IPS DF 19.7 (cell line): ENCODE results near the gene PDRG1.
"Not testable (repeated sequence)": the region's sequence is repeated elsewhere in the genome, so short reads cannot be mapped to it uniquely, and the experiment has no call there.

Experiments used
- DNase-seq: peaks from one replicate; pipeline ENCODE4 v3.0.0-alpha.2; 2013; ENCODE audit warnings: low read depth, low spot score

Gene PDRG1

DNA sequence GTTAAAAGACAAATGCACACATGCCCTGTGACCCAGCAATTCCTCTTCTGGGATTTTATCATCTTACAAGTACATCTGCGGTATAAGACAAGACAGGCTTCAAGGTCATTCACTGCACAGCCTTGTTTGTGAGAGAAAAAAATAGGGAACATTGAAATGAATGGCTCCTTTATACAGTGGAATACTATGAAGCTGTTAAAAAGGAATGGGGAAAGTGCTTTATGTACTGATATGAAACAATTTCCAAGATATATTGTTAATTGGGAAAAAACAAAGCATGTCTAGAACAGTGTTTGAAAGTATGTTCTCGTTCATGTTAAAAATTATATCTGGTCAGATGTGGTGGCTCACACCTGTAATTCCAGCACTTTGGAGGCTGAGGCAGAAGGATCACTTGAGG is 25.4 kb downstream of the PDRG1 start:
- no peak for DNase-seq

DNA sequence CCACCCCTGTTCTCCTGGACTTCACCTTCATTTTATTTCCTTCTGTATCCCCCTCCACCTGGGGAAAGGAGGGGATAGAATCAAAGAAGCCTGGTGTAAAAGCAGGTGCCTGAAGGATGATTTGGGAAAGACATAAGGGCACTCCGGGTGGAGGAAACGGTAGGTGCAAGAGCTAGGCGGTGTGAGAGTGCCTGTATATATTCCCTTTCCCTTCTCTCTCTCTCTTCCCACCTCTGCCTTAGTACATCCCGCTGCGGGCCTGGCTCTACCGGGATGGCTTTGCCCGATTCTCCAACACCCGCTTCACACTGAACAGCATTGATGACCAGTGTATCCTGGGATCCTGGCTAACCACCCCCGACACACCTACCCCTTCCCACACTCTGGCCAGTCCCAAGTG is 26.2 kb downstream of the PDRG1 start:
- DNase-seq: no peak

DNA sequence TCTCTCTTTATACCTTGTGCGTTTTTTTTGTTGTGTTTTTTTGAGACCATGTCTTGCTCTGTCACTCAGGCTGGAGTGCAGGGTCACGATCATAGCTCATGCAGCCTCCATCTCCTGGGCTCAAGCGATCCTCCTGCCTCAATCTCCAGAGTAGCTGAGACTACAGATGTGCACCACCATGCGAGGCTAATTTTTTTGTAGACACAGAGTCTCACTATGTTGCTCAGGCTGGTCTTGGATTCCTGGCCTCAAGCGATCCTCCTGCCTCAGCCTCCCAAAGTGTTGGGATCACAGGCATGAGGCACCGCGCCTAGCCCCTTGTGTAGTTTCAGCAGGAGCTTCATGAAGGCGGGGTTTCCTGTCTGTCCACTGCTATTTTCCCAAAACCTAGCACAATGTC is 27.3 kb downstream of the PDRG1 start:
- DNase-seq: no peak

DNA sequence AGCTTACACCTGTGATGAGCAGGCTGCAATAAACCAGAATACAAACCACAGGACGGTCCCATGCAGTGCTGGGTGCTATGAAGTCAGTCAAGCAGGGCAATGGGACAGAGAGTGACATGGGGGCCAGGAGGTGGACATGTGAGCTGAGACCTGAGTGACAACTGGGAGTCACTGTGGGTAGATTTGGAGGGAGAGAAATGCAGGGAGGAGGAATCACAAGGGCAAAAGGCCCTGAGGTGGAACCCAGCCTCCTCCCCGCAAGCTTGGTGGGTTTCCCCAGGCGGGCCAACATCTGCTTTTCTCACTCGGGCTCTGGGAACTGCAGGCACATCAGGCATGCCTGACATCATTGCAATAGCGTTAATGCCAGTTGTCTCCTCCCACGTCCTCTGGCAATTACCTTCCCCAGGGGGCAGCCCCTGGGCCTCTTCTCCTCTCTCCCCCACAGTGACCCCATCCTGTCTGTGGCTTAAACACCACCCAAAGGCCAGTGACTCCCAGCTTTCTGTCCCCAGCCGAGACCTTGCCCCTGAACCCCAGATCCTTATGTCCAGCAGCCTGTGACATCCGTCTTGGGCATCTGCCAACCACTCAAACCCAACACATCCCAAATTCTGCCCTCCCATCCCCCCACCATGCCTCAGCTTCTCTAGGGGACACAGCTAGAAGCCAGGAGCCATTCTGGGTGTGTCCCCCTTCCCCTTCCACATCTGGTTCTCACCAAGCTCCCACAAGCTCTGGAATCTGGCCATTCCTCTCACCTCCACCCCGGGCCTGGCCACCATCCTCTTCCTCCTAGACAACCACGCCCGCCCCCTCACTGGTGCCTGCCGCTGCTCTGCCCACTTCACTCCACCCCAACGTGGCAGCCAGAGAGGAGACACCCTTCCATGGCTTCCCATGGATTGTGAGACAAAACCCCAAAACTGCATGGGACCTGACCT is 28.2 kb downstream of the PDRG1 start:
- no peak for DNase-seq

DNA sequence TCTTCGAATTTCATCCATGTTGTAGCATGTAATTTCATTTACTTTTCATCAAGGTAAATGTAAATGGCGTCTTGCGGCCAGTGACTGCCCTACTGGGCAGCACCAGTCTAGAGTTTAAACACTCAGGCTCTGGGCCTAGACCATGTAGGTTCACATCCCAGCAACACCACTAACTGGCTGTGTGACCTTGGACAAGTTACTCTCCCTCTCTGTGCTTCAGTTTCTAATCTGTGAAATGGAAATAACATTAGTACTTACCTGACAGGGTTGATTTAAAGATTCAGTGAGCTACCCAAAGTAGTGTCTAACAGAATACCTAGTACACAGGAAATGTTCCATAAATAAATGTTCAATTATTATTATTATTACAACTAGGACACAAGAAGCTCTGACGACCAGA is 29.3 kb downstream of the PDRG1 start:
- no peak for DNase-seq

DNA sequence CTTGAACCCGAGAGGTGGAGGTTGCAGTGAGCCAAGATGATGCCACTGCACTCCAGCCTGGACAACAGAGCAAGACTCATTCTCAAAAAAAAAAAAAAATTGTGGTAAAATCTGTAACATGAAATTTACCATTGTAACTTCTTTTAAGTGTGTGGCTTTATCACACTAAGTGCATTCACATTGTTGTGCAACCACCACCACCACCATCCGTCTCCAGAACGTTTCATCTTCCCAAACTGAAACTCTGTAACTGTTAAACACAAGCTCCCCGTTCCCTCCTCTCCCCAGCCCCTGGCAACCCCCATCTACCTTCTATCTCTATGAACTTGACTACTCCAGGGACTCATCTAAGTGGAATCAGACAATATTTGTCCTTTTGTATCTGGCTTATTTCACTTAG is 29.7 kb downstream of the PDRG1 start:
- DNase-seq: no peak

DNA sequence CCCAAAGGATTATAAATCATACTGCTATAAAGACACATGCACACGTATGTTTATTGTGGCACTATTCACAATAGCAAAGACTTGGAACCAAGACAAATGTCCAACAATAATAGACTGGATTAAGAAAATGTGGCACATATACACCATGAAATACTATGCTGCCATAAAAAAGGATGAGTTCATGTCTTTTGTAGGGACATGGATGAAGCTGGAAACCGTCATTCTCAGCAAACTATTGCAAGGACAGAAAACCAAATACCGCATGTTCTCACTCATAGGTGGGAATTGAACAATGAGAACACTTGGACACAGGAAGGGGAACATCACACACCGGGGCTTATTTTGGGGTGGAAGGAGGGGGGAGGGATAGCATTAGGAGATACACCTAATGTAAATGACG is 30.4 kb downstream of the PDRG1 start:
- DNase-seq: not testable (repeated sequence)

DNA sequence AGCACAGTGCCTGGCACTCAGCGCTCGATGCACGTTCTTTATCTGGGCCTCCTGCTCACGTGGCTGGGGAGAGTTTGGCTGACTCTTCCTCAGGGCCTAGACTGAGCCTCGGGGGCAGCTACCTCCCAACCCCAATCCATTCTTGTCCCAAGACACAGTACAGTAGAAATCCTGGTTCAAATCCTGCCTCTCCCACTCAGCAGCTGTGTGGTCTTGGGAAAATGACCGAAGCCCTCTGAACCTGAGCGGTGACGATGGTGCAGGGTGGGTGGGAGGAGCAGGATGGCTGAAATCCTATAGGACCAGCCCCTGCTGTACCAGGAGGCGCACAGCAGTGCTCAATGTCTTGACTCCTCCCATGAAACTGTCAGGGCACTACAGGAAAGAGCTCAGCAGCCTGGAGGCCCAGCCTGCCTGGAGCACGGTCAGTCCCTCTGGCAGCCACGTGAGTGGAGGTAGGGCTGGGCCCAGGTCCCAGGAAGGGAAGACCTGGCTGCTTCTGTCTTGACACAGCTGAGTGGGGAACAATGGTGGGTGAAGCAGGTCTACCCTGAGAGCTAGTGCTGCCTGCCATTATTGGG is 31.5 kb downstream of the PDRG1 start:
- no peak for DNase-seq

DNA sequence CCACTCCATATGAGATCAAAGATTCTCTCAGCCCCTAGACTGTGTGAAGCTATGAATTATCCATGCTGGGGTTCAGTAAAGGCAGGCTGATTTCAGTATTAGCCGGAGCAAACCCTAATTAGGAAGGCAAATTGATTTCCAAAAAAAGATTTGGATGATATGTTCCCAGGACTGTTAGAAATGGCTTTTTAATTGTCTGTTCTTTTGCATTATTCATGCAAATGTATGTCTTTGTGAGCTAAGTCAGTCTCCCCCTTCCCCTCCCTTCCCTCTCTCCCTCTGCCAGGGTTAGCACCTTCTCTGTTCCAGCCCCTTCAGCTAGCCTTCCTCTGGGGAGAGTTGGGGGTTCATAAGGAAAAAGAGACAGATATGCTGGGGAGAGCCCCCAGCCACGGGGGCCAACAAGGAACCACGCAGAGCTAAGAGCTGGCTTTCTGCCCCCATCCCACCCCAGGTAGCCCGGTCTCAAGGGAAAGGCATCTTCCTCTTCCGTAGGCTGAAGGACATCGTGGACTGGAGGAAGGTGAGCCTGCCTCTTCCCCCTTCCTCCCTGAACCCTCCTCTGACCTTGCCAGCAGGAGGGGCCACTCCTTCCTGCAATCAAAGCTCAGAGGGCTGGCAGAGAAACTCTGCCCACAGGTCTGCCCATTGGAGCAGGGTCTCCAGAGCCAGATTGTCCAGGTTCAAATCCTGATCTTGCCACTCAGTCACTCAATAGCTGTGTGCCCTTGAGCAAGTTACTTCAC is 32.3 kb downstream of the PDRG1 start:
- DNase-seq: no peak

DNA sequence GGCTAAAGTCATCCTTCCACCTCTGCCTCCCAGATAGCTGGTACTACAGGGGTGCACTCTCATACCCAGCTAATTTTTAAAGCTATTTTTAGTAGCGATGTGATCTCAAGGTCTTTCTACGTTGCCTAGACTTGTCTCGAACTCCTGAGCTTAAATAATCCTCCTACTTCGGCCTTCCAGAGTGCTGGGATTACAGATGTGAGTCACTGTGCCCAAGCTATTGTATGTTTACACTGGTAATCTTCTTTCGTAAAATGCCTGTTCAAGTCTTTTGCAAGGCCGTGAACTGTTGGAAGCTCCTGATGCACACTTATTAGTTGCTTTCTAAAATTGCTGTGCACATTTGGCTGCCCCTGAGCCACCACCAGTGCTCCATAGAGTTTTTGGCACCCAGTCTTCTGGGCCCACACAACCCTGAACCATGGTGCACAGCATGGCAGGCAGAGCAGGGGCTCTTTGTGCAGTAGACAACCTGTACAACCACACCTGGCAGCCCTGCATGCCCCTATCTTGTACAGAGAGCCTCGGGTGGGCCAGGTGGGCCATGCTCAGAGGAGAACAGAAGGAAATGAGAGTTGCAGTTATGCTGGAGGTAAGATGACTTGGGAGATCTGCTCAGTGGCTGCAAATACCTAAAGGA is 33.3 kb downstream of the PDRG1 start:
- no peak for DNase-seq

DNA sequence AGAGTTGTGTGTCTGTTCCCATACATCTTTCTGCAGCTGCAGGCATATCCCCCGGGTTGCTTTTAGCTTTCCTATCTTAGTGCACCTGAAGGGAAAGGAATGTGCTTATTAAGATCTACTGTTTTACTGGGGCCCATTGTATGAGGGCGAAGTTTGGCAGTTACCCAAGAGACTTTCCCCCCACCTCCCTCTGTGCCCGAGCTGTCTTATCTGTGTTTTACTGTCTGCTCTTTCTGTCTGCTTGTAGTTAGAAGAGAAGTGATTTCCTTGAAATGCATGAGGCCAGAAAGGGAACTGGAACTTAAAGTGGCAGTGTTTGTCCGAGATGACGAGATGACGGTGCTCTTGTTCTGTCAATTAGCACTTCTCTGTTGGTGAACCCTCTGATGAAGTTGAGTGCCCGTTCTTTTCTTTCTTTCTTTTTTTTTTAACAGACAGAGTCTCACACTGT is 33.9 kb downstream of the PDRG1 start:
- DNase-seq: not testable (repeated sequence)

DNA sequence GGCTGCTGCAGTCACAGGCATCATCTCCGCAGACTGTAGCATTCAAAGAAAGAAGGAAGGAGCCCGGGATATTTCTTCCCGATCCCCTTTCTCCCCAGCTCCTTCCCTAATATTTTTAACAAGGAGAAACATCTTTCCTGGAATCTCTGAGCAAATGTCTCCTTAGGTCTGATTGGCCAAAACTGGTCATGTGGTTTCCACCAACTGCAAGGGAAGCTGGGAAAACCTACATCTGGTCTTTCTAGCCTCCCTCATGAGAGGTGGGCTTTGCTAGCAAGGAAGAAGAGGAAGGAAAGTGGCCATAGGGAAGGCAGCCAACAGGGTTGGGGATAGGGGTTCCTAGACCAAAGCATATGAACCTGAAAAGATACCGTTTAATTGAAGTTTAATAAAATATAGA is 35.1 kb downstream of the PDRG1 start:
- DNase-seq: no peak

DNA sequence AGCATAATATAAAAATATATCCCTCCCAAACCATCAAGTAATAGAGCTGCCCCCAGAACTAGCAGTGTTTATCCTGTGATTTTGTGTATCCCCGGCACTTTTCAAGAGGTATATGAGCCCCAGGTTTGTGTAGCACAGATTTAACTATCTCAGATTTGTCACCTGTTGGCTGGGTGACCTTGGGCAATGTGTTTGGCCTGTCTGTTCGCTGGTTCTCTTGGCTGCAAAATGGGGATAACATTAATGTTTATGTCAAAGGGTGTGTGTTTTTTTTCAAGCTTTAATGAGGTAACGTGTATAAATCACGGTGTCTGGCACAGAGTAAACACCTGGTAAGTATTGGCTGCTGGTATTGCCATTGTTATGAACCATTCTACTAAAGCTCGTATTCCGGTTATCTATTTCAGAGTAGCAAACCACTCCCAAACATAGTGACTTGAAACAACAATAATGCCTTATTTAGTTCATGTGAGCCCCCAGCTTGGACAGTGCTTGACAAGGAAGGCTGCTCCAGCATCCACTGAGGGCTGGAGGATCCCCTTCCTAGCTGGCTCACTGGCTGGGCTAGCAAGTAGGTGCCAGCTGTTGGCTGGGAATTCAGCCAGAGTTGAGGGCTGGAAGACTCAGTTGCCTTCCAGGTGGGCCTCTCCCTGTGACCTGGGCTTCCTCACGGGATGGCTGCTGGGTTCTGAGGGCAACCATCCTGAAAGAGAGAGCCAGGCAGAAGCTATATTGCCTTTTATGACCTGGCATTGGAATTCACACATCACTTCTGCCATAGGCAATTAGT is 36.2 kb downstream of the PDRG1 start:
- no peak for DNase-seq

DNA sequence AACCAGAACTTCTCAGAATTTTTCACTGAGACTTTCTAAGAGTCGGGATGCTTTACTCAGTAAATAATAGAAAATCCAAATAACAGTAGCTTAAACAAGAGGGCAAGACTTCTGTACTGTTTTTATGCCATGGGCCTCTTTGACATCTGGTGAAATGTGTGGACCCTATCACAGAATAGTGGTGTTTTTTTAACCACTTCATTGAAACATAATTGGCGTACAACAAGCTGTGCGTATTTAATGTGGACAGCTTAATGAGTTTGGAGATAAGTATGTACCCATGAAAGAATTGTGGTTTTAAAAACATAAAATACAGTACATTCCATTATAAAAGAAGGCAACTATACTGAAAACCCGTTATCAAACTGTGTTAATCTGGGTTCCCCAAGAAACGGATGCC is 37.7 kb downstream of the PDRG1 start:
- DNase-seq: no peak

DNA sequence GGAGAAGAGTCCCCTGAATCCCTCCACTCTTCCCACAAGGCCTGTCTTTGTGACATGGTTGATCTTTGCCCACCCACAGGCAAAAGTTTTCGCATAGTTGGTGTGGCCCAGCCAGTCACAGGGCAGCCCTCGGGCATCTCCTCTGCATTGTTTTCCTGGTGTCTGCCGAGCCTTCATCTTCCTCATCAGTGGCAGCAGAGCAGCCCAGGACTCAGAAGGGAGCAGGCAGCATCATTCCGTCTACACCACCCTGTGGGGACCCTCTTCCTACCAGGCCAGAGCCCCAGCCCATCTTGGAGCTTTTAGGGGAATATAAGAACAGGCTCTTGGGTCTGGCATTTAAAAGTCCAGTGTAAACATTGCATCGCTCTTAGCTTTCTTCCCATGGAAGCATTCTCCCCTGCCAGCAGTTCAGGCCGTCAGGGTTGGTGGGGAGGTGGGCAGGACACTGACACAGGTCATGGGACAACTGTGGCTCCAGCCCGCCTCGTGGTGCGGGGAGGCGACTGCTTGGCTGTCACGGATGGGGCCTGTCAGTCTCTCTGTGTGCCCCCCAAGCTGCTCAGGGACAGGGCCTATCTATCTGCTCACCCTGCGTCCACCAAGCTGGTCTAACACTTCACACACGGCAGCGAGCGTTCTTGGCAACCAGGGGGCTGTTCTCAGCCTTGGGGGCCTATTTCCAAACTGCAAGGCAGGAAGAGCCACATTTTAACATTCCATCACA is 38.3 kb downstream of the PDRG1 start:
- DNase-seq: no peak

DNA sequence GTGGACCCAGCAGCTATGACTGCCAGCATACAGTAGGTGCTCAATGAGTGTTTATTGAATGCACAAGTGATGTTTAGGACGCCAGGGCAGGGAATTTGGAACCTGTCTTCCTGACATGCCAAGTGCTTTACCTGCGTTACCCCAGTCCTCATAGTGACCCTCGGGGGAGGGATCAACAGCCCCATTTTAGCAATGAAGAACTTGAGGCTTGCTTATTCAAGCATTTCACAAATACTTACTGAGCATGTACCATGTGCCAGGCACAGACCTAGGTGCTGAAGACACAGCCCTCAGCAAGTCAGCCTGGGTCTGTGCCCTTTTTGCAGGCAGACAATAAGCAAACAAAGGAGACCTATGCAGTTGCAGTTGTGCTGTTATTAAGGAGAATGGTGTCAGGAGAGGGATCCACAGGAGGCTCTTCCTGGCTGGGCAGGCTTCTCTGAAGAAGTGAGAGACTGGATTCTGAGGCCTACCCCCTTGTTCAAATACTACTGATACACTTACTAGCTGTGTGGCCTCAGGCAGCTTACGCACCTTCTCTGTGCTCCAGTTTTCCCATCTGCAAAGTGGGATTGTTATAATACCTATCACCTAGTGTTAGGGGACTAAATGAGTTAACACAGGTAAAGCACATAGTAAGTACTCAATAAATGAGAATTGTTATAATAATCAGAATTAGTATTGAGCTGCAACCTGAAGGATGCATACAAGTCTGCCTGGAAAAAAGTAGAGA is 41.6 kb downstream of the PDRG1 start:
- no peak for DNase-seq

DNA sequence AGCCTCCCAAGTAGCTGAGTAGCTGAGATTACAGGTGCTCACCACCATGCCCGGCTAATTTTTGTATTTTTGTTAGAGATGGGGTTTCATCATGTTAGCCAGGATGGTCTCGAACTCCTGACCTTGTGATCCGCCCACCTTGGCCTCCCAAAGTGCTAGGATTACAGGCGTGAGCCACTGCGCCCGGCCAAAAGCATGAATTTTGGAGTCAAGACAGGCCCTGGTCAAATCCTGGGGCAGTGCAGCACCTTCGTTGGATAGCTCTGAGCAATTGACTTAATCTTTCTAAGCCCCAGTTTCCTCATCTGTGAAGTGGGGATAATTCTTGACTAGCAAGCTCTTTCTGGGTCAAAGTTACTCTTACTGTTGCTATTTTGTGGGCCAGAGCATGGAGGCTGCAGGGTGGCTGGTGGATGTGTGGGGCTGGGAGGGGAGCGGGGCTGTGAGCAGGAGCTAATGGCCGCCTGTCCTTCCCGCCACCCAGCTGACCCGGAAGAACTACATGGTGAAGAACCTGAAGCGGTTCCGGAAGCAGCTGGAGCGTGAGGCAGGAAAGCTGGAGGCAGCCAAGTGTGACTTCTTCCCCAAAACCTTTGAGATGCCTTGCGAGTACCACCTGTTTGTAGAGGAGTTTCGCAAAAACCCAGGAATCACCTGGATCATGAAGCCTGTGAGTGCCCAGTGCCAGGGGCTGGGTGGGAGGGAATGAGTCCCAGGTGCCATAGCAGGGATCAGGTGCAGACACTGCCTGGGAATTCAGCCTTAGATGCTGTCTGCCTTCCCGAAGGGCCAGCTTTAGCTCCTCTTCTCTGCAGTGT is 42.4 kb downstream of the PDRG1 start:
- DNase-seq: no peak

DNA sequence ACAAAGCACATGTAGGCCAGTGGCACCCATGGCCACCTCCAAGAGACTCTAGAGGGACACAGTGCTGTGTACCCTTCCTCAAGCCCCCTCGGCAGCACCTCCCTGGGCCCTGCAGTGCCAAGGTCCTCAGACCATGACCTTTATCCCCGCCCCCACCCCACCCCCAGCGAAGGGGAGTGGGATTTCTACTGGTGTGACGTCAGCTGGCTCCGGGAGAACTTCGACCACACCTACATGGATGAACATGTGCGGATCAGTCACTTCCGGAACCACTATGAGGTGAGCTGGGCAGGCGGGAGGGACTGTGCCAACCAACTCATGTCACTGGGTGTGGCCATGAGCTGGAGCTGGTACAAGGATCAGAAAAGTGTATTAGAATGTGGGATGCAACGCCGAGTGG is 43.4 kb downstream of the PDRG1 start:
- no peak for DNase-seq

DNA sequence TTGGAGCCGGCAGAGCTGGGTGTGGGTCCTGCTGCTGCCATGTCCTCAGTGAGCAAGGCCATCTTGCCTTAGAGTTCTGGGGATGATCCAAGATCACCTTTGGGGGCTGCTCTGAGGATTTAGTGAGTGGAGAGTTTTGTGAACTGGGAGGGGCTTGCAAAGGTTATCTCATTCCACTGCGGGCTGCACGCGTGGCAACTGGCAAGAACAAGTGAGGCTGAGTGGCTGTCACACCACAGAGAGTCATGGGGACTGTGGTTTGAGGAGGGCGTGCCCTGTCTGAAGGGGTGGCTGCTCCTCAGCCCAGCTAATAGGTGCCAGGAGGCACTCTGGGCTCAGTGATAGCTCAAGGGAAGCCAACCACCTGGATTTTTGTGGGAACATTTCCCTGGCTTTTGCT is 43.8 kb downstream of the PDRG1 start:
- DNase-seq: no peak
